ENCODE results near the gene GPAT2. TPM values are rescaled to one million over a fixed set of nuclear protein-coding genes. Genes with fewer than 3 reads are reported as not detected.
"Not testable (repeated sequence)": the region's sequence is repeated elsewhere in the genome, so short reads cannot be mapped to it uniquely, and the experiment has no call there.

The GPAT2 gene, protein sequence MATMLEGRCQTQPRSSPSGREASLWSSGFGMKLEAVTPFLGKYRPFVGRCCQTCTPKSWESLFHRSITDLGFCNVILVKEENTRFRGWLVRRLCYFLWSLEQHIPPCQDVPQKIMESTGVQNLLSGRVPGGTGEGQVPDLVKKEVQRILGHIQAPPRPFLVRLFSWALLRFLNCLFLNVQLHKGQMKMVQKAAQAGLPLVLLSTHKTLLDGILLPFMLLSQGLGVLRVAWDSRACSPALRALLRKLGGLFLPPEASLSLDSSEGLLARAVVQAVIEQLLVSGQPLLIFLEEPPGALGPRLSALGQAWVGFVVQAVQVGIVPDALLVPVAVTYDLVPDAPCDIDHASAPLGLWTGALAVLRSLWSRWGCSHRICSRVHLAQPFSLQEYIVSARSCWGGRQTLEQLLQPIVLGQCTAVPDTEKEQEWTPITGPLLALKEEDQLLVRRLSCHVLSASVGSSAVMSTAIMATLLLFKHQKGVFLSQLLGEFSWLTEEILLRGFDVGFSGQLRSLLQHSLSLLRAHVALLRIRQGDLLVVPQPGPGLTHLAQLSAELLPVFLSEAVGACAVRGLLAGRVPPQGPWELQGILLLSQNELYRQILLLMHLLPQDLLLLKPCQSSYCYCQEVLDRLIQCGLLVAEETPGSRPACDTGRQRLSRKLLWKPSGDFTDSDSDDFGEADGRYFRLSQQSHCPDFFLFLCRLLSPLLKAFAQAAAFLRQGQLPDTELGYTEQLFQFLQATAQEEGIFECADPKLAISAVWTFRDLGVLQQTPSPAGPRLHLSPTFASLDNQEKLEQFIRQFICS
- total RNA-seq = 1 to 10 TPM in 4 of 6 donors, under 1 TPM in 2; 0.23 to 2.0 (median 1.4) TPM
- 1 to 10 TPM in 1 of 2 donors, under 1 TPM in 1; 0.80 to 5.0 TPM for polyA plus RNA-seq

DNA sequence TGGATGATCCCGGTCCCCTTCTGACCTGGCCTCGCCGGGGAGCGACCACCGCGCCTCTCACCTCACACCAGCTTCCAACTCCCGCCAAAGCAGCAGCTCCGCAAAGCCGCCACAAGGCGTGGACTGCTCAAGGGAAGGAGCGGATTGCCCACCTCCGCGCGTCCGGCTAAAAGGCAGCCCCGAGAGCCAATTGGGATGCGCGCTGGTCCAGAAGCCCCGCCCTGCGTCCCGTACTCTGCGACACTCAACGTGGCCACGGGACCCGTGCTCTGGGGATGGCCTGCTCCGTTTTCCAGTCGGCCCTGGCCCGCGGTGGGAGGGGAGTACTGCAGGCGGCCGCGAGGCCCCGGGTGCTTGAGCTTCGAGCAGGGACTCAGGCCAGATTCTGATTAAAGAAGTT is at the start of gene GPAT2:
TSS of gene GPAT2 (minus strand) at position 125 of the 400 bp plus-strand sequence. CDS start 2,557 bp downstream, outside the sequence.
- H3K9me3 ChIP-seq; H3K27me3 ChIP-seq; H3K4me3 ChIP-seq; intact Hi-C loops (cut with DNase I); H3K27ac ChIP-seq; DNase-seq; H3K4me1 ChIP-seq; FAIRE-seq; H3K36me3 ChIP-seq: not testable (repeated sequence)
- WGBS, 2 donors = no CpG with 5 or more reads among the region's 34 CpGs
- ATAC-seq = peak in 3 of 4 donors; percentile 44 to 55 (median 55)

DNA sequence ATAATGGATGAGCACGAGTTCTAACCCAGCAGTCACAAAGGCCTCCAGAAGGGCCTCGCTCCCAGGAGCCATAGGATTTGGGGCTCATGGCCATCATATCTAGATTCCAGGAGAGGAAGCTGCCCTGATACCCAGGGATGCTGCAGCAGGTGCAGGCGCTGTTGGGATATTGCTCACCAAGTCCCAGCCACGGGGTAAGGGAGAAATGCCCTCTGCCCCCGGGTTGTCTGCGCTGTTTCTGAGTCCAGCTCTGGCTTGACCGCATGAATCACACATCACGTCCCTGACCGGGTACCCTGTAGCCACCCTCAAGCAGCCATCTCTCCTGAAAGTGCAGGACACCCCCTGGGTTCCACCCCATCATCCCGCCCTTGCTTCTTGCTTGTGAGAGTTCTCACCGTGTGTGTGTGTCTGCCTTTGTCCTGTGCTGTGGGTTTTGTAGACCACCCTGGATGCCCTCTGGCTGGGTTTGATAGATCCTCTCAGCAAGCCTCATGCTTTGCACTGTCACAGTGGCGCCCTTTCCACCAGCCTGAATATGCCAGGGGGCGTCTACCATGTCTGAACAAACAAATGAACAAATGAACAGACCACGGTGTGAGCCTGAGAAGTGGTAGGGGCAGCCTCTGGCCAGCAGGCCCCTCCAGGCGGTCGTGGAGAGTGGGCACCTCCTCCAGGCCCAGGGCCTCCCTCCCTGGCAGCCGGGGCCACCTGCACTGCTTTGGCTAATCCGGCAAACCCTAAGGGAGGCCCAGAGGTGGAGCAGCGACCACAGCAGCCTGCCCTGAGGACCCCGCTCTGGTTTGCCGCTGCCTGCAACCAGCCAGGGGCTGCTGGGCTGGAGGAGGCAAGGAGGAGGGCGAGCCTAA is 49.5 kb upstream of the GPAT2 start:
- WGBS, 2 donors = 80 to 90% methylated on average over 22 of the region's 22 CpGs
- ATAC-seq (no peak), FAIRE-seq (no peak), DNase-seq (peak in 1 of 6 donors; percentile 44)
- intact Hi-C loops (cut with DNase I) = no loop called here
- Histone ChIP-seq H3K36me3 (no peaks in the 10 kb centered on the region), H3K9me3 (no peaks in the 10 kb centered on the region), H3K27me3 (no peaks in the 10 kb centered on the region), H3K27ac (no peak overlapping the region), H3K4me3 (no peak overlapping the region), H3K4me1 (no peaks in the 10 kb centered on the region)
- TF ChIP-seq, protein P1, sequence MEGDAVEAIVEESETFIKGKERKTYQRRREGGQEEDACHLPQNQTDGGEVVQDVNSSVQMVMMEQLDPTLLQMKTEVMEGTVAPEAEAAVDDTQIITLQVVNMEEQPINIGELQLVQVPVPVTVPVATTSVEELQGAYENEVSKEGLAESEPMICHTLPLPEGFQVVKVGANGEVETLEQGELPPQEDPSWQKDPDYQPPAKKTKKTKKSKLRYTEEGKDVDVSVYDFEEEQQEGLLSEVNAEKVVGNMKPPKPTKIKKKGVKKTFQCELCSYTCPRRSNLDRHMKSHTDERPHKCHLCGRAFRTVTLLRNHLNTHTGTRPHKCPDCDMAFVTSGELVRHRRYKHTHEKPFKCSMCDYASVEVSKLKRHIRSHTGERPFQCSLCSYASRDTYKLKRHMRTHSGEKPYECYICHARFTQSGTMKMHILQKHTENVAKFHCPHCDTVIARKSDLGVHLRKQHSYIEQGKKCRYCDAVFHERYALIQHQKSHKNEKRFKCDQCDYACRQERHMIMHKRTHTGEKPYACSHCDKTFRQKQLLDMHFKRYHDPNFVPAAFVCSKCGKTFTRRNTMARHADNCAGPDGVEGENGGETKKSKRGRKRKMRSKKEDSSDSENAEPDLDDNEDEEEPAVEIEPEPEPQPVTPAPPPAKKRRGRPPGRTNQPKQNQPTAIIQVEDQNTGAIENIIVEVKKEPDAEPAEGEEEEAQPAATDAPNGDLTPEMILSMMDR (IDR thresholded peaks at IDR 0.05) = no peak

- Histone ChIP-seq H3K36me3 (no peaks in the 10 kb centered on the region), H3K9me3 (no peaks in the 10 kb centered on the region), H3K4me3 (no peak overlapping the region), H3K4me1 (no peaks in the 10 kb centered on the region), H3K27ac (no peak overlapping the region), H3K27me3 (no peaks in the 10 kb centered on the region)
- FAIRE-seq (no peak), DNase-seq (peak in 1 of 6 donors; percentile 43), ATAC-seq (peak in 1 of 4 donors; percentile 62)
- intact Hi-C loops (cut with DNase I) = no loop called here
- TF ChIP-seq, protein P1 (IDR thresholded peaks at IDR 0.05) = no peak
- WGBS, 2 donors = 79 to 90% methylated on average over 9 of the region's 9 CpGs
These were observed 48.6 kb upstream of the GPAT2 start for GRCh38 chr2:96083064-96083939.

DNA sequence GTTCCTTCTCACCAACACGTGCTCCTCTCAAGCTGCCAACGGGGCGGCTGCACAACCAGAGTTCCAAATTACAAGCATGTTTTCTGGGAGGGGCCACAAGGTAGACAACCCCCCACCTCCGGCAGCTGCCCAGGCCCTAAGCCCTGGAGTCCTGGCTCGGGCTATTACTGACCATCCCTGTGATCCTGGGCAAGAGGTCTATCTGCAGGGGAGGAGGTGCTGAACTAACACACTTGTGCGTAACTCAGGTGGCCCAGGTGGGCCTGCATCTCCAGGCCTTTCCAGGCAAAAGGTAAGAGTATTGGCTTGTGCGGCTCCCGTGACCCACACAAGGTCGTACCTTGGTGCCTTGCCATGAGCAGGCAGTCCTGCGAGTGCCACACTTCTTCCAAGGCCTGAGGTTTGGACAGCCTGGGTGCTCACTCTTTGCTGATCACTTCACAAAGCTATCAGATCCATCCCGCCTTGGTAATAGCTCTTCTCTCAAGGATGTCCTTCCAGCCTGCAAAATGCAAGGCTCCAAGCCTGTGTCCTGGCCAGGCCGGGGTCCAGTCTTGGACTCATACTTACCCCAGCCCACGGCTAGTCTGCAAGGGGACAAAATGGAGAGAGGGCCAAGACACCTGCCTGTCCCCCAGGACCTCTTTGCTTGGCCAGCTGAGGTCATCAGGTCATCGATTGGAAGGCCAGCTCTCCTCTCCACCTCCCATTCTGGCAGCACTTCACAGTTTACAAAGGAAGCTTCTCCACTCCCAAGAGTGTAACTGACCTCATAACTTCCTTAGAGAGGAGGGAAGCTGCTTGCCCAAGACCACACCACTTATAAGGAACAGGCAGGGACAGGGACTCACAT is 47.7 kb upstream of the GPAT2 start:
- intact Hi-C loops (cut with DNase I) = no loop called here
- no peaks in the 10 kb centered on the region for H3K9me3 ChIP-seq
- ATAC-seq (peak in 1 of 4 donors; percentile 62), FAIRE-seq (no peak), DNase-seq (no peak)
- WGBS, 2 donors = 79 to 84% methylated on average over 14 of the region's 14 CpGs
- TF ChIP-seq, protein P1 (IDR thresholded peaks at IDR 0.05) = no peak
- H3K4me1 ChIP-seq = no peaks in the 10 kb centered on the region
- H3K27me3 ChIP-seq = no peaks in the 10 kb centered on the region
- H3K4me3 ChIP-seq = no peak overlapping the region
- H3K36me3 ChIP-seq = no peaks in the 10 kb centered on the region
- no peak overlapping the region for H3K27ac ChIP-seq
